ENCODE results near the gene SEC31A.
A peak's percentile ranks its signal among the peaks of the same experiment; 100 is the strongest.

The SEC31A gene

DNA sequence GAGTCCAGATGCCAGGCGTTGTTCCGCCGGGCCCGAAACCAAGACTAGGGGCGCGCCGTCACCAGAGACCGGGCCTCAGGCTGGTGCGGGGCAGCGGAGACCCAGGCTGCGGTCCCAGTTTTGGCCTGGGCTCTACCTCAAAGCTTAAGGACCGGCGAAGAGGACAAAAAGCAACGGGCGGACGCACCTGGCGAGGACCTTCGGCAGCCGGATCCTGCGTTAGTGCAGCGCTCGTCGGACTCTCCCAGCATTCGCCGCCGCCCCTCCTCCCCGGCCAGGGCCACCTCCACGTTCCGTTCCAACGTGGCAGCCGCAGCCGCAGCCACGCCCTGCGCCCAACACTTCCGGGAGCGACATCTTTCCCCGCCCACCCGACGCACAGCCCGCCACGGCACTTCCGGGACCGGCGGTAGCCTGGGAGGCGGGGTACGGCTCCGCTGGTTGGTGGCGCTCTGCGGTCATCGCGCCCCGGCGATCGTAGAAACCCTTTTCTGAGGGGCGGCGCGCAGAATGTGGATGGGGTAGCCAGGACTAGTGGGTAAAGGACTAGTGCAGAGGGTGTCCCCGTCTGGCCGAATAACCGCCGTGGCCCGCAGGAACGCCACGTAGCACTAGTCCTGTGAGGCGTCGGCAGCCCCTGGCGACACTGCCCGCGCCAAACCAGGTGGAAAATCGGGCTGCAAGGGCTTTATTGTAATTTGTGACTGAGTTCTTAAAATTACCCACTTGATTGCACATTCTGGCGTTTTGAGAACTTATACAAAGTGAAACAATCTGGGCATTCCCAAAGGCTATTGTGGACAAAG is at the start of gene SEC31A (continued):
- TF ChIP-seq ZNF621 (tag by site-specific recombination; IDR thresholded peaks at IDR 0.05) (no peak), SP2 (tag by site-specific recombination; IDR thresholded peaks at IDR 0.05) (peak; percentile 96), ZNF18 (tag by site-specific recombination; IDR thresholded peaks at IDR 0.05) (no peak), ZNF416 (tag by site-specific recombination; IDR thresholded peaks at IDR 0.05) (no peak), ZNF398 (tag by site-specific recombination; IDR thresholded peaks at IDR 0.05) (no peak), HIC1 (tag by site-specific recombination; IDR thresholded peaks at IDR 0.05) (peak; percentile 87), ZNF777 (tag by site-specific recombination; IDR thresholded peaks at IDR 0.05; ENCODE audit: borderline replicate concordance) (no peak), ZNF394 (tag by site-specific recombination; IDR thresholded peaks at IDR 0.05; ENCODE audit: borderline replicate concordance) (peak; percentile 31; the same call in 1 of the 2 replicates), ZNF600 (tag by site-specific recombination; IDR thresholded peaks at IDR 0.05) (peak; percentile 87), KLF8 (tag by site-specific recombination; IDR thresholded peaks at IDR 0.05) (peak; percentile 90), KLF1 (tag by site-specific recombination; IDR thresholded peaks at IDR 0.05) (peak; percentile 89), ZFHX2 (tag by site-specific recombination; conservative IDR thresholded peaks at IDR 0.05) (peak; percentile 62; the same call in 1 of the 2 replicates), ZXDB (tag by site-specific recombination; IDR thresholded peaks at IDR 0.05) (peak; percentile 91), ZNF629 (tag by site-specific recombination; IDR thresholded peaks at IDR 0.05) (peak; percentile 79), PRDM10 (tag by site-specific recombination; IDR thresholded peaks at IDR 0.05) (peak; percentile 82), ZNF248 (tag by site-specific recombination; IDR thresholded peaks at IDR 0.05) (no peak), ZNF423 (tag by site-specific recombination; IDR thresholded peaks at IDR 0.05) (no peak), ZSCAN23 (tag by site-specific recombination; IDR thresholded peaks at IDR 0.05) (peak; percentile 54; the same call in 1 of the 2 replicates), ZNF645 (tag by site-specific recombination; IDR thresholded peaks at IDR 0.05) (no peak), IKZF3 (tag by site-specific recombination; IDR thresholded peaks at IDR 0.05) (0 out of 2 replicates have a peak, but pooled peaks have one; percentile 25), SP7 (tag by site-specific recombination; IDR thresholded peaks at IDR 0.05) (peak; percentile 53; the same call in 1 of the 2 replicates), ZNF10 (tag by site-specific recombination; IDR thresholded peaks at IDR 0.05) (peak; percentile 51; the same call in 1 of the 2 replicates), GLI4 (tag by site-specific recombination; IDR thresholded peaks at IDR 0.05) (peak; percentile 44; the same call in 1 of the 2 replicates), ZNF544 (tag by site-specific recombination; IDR thresholded peaks at IDR 0.05) (no peak), ZBTB20 (tag by site-specific recombination; IDR thresholded peaks at IDR 0.05) (peak; percentile 85; the same call in 1 of the 2 replicates)
- TF ChIP-seq, protein P1, sequence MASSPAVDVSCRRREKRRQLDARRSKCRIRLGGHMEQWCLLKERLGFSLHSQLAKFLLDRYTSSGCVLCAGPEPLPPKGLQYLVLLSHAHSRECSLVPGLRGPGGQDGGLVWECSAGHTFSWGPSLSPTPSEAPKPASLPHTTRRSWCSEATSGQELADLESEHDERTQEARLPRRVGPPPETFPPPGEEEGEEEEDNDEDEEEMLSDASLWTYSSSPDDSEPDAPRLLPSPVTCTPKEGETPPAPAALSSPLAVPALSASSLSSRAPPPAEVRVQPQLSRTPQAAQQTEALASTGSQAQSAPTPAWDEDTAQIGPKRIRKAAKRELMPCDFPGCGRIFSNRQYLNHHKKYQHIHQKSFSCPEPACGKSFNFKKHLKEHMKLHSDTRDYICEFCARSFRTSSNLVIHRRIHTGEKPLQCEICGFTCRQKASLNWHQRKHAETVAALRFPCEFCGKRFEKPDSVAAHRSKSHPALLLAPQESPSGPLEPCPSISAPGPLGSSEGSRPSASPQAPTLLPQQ (tag by site-specific recombination; IDR thresholded peaks at IDR 0.05): no peak
- TF ChIP-seq, protein P2, sequence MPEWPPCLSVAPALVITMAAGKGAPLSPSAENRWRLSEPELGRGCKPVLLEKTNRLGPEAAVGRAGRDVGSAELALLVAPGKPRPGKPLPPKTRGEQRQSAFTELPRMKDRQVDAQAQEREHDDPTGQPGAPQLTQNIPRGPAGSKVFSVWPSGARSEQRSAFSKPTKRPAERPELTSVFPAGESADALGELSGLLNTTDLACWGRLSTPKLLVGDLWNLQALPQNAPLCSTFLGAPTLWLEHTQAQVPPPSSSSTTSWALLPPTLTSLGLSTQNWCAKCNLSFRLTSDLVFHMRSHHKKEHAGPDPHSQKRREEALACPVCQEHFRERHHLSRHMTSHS (tag by site-specific recombination; IDR thresholded peaks at IDR 0.05): no peak
